Endometrial microvascular endothelial cells (primary cell): ENCODE data around the gene RPL11. TPM values are rescaled to one million over a fixed set of nuclear protein-coding genes. Genes with fewer than 3 reads are reported as not detected.
"Not testable (repeated sequence)": the region's sequence is repeated elsewhere in the genome, so short reads cannot be mapped to it uniquely, and the experiment has no call there.

Source experiments
- in situ Hi-C: cut with HindIII; loops from 2 replicates; pipeline ENCODE4 v1.10.0; 2017; ENCODE audit warnings: low sequenced_read_pairs, low pct_unique_long_range_greater_than_20kb; ENCODE audit errors: inconsistent ontology term
- total RNA-seq: library from RNA; depleted of rRNA; stranded (reverse); fragments of >200 nt; gene quantifications from one replicate; pipeline ENCODE4 v1.2.3, GENCODE V29; 2015; ENCODE audit errors: inconsistent ontology term

Gene RPL11
- total RNA-seq, result 642 TPM

GRCh38 chr1:23691499-23692307, at the start of gene RPL11:
Gene RPL11, plus strand, starts transcription at chr1:23691806. Its CDS starts 18 bp downstream, at chr1:23691824.
- in situ Hi-C loops, result no loop called here

GRCh38 chr1:23643736-23644554, 47.7 kb upstream of the RPL11 start:
- in situ Hi-C loops, result no loop called here

DNA sequence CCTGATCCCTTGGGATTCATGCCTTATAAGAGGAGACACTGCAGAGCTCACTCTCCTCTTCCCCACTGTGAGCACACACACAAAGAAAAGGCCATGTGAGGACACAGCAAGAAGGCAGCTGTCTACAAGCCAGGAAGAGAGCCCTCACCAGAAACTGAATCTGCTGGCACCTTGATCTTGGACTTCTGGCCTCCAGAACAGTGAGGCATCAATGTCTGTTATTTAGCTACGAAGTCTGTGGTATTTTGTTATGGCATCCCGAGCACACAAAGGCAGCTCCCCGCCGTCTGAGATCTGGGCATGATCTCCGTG, 47.1 kb upstream of the RPL11 start:
- in situ Hi-C loops, result no loop called here

- in situ Hi-C loops, result no loop called here
These were observed 46.3 kb upstream of the RPL11 start for GRCh38 chr1:23645338-23645737.

DNA sequence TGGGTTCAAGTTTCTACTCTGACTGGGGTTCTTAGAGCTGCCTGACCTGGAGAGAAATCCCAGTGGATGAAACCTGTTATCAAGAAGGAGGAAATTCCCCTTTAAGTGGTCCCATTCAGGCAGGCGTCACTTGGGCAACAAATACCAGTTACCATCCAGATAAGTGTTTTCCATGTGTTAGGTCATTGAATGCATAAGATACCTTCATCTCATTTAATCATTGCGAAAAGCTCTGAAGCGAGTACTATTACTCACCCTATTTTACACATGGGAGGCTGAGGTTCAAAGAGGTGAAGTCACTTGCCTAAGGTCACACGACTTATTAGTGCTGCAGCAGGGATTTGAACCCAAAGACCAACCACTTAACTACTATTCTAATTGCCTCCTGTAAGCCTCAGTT, 45.5 kb upstream of the RPL11 start:
- in situ Hi-C loops, result no loop called here

DNA sequence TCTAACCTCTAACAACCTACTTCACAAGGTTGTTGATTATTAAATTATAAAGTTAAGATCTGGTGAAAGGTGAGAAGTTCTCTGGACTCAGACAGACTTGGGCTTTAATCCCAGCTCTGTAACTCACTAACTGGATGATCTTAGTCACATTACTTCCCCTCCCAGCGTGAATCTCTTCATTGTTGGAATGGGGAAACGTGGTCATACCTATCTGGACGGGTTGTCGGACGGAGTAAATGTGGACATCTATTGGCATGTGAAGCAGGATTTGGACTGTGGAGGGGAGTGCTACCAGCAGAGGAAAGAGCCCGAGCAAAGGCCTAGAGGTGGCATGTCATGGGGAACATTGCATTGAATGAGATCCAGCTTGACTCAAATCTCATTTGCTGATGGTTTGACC, 45.1 kb upstream of the RPL11 start:
- in situ Hi-C loops, result no loop called here

DNA sequence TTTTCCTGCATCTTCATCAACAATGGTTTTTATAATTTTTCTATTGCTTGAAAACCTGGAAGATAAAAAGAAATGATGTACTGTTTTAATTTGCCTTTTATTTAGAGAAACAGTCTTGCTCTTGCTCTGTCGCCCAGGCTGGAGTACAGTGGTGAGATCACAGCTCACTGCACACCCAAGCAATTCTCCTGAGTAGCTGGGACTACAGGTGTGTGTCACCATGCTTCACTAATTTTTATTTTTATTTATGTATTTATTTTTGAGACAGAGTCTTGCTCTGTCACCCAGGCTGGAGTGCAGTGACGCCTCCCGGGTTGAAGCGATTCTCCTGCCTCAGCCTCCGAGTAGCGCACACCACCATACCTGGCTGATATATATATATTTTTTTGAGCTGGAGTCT, 43.0 kb upstream of the RPL11 start:
- in situ Hi-C loops, result no loop called here

DNA sequence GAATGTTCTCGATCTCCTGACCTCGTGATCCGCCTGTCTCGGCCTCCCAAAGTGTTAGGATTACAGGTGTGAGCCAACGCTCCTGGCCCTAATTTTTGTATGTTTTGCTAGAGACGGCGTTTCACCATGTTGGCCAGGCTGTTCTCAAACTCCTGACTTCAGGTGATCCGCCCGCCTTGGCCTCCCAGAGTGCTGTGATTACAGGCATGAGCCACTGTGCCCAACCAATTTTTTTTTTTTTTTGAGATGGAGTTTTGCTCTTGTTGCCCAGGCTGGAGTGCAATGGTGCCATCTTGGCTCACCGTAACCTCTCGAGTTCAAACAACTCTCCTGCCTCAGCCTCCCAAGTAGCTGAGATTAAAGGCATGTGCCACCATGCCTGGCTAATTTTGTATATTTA, 42.4 kb upstream of the RPL11 start:
- in situ Hi-C loops, result not testable (repeated sequence)

- in situ Hi-C loops, result no loop called here
These were observed 41.1 kb upstream of the RPL11 start for GRCh38 chr1:23650344-23650990.

GRCh38 chr1:23651069-23651808, 40.4 kb upstream of the RPL11 start:
- in situ Hi-C loops, result no loop called here

- in situ Hi-C loops, result no loop called here
These were observed 33.8 kb upstream of the RPL11 start for GRCh38 chr1:23657659-23658275.

DNA sequence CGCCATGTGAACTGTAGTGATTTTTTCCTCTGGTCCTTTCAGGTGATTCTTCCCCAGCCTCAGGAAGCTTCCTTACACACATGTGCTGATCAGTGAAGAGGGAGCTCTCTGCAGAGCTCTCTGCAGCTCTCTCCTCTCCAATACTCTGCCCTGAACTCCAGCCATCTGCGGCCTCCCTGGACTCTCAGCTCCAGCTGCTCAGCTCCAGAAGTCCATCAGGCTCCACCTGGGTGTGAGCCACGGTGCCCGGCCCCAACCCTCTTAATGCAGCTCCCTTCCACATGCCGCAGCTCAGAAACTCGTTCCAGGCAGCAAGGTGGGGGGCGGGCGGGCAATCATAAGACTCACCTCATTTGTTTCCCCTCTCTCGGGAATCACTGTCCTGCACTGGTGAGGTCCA, 30.9 kb upstream of the RPL11 start:
- in situ Hi-C loops, result no loop called here

GRCh38 chr1:23661887-23662286, 29.7 kb upstream of the RPL11 start:
- in situ Hi-C loops, result no loop called here

GRCh38 chr1:23664837-23665795, 26.5 kb upstream of the RPL11 start:
- in situ Hi-C loops, result no loop called here

GRCh38 chr1:23667411-23667810, 24.2 kb upstream of the RPL11 start:
- in situ Hi-C loops, result no loop called here

DNA sequence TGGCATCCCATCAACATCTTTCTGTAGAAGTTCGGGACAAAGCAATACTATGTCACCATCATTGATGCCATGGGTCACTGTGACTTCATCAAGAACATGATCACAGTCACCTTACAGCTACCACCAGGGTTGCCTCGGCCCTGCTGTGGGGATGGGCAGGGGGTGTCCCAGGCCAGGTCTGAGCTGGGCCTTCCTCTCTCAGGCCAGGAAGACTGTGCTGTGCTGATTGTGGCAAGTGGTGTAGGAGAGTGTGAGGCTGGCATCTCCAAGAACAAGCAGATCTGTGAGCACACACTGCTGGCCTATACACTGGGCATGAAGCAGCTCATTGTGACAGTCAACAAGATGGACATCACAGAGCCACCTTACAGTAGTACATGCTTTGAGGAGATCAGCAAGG, 20.9 kb upstream of the RPL11 start:
- in situ Hi-C loops, result no loop called here

- in situ Hi-C loops, result no loop called here
These were observed 18.4 kb upstream of the RPL11 start for GRCh38 chr1:23673086-23673813.
